ENCODE results near the gene TMEM185B.

The TMEM185B gene

DNA sequence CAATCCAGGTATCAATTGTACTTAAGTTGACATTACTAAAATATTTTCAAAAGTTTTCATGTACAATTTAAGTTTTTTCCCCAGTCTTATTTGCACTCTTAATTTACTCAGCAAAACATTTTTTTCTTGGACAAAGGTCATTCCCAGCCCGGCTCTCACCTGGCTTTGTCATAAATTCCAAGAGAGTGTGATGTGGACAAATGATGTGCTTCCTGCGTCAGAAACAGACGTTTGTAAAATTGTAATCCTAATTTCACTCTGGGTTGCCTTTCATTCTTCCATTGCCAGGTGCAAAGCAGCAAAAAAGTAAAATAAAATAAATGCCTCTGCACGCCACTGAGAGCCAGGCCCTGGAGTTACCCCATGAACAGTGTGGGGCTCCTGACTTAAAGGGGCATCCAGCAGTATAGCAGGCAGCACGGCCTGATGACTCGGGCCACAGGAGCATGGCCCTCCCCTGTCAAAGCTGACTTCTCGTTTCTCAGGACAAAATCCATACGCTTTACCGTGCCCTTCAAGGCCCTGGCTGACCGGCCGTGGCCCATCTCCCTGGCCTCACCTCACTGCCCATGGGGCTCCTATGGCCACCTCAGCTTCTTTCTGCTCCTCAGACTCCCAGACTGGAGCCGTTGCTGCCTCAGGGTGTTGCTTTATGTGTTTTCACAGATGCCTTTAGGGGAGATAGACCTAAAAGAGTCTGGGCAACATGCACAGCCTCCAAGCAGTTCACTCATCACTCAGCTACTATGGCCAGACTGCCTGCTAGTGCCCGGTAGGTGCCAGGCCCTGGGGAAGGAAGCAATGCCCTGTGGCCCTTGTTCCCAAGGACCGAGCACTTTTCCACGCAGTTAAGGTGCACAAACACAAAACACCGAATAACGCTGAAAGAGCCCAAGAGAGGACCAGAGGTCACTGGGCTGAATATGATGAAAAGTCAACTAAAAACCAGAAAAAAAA is 7.6 kb upstream of the TMEM185B start:
- DNase-seq, result no peak

- DNase-seq, result no peak
Observed at GRCh38 chr2:120229341-120229740, 6.1 kb upstream of the TMEM185B start.

DNA sequence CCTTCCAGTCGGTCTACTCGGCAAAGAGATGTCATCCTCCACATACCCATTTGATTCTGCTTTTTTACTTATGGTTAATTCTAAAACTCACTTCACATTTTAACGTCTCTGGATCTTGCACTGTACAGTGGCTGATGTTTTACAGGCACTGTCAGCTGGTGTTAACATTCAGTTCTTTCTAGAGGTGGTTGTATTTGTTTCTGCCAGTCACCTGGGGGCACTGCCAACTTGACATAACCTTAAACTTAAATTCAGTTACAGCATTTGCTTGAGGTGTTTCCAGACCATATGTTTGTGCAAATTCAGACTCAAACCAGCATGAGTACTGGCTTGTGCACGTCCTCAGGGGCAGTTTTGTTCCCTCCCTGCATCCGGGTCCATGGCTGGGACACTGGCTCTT is 5.3 kb upstream of the TMEM185B start:
- DNase-seq, result no peak

GRCh38 chr2:120227111-120227991 is 4.2 kb upstream of the TMEM185B start:
- no peak for DNase-seq

GRCh38 chr2:120226316-120226715 is 3.1 kb upstream of the TMEM185B start:
- DNase-seq, result no peak

GRCh38 chr2:120225549-120226065 is 2.4 kb upstream of the TMEM185B start:
- DNase-seq, result no peak

DNA sequence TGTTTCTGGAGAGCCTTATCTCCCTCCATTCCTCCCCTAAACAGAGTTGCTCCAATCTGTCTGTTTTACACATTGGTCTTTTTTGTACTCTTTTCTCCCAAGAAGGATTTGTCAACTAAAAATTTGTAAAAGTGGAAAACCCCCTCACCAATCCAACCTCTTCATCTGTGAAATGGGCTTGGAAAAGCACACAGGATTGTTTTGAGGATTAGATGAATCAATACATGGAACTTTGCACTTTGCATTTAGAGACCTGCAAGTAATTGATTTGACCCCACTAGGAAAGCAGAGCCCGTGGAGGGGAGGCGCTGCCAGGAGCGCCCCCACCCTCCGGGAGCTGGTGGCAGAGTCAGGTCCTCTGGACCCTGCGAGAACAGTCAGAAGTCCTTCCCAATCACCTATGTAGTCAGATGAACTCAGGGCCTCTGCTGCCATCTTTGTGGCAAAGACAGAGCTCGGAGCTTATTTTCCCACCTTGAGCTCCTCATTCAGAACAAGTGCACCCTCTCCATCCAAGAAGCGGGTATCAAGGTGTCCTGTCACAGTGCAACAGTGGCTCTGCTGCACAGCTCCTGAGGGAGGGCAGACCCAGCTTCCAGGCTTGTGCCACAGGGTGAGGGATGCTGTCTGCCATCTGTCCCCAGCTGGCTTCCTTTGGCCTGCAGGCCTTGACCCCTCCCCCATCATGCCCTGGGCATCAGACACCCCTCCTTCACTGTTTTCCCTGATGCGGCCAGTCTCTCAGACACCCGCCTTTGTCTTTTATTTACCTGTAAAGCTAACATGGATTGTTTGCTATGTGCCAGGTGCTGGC is 1.7 kb upstream of the TMEM185B start:
- peak; percentile 48 to 84 for DNase-seq

GRCh38 chr2:120224256-120224655 is 1.1 kb upstream of the TMEM185B start:
- DNase-seq, result no peak

GRCh38 chr2:120222186-120223033 is 790 bp downstream of the TMEM185B start:
- no peak for DNase-seq

DNA sequence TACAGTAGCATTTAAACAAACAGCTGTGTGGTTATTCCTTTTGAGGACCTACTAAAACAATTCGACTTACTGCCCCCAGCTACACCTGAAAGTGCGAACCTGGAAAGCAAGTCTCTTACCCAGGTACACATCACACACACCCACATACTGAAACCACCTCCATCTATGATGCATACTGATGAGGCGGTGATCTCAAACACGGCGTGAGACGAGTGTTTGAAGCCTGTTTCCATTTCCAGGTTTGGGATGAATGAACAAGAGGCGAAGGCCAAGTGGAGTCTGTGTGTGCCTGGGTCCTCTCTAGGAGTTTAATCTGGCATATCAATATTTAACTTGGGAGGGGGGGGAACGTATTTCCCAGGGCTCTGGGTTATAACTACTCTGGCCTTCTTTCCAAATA is 1.6 kb downstream of the TMEM185B start:
- DNase-seq, result no peak

GRCh38 chr2:120220756-120221155 is 2.4 kb downstream of the TMEM185B start:
- no peak for DNase-seq

GRCh38 chr2:120219766-120220165 is 3.4 kb downstream of the TMEM185B start:
- DNase-seq, result no peak

- DNase-seq, result no peak
Observed at GRCh38 chr2:120219291-120219690, 3.9 kb downstream of the TMEM185B start.

DNA sequence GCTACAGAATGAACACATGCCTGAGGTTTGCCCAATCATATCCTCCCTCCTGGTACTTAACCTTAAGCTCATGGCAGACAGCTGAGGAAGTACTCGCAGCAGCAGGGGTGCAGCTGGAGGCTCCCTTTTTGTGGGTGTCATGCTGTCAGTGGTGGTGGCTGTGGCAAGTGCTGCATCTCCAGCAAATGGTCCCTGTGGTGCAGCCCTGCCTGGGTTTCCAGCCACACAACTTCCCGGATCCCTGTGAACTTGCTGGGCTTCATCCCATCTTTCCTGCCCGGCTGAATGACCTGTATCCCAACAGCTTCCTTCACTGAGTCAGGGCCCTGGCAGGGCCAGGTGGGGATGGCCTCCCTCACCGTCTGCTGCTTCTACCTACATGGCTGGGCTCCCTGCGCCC is 5.0 kb downstream of the TMEM185B start:
- no peak for DNase-seq

- no peak for DNase-seq
Observed at GRCh38 chr2:120210270-120210693, 12.9 kb downstream of the TMEM185B start.

DNA sequence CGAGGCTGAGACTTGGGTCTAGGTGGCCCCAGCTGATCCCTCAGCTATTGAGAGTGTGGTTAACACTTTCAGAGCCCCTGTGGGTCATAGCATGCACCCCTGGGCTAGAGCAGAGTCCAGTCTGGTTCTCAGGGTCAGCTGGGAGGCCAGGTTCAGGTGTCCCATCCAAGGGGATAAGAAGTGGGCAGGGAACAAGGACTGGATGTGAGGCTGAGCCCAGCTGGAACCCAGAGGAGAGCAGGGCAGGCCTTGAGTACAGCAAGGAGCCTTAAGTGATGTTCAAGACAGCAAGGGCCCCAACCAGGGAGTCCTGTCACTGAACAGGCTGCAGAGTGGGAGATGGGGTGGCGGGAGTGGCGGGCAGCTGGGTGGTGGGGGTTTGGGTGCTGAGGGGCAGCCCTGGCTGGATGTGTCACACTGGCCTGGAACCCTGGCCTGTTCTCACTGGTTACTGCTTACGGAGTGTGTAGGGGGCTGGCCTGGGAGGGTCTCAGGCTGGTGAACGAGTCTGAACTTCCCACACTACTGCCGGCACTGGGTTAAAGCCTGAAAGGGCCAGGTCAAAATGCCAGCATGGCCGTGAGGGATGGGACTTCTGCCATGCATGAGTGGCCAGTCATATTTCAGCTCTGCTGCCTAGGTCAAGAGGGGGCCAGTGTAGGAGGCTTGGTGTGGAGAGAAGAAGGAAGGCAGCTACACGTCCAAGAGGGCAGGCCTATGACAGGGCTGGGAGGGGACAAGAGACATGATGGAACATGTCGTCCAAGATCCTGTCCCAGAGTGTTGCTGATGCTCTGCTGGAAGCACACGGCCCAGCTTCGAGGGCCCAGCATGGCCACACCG is 13.6 kb downstream of the TMEM185B start:
- DNase-seq, result no peak

DNA sequence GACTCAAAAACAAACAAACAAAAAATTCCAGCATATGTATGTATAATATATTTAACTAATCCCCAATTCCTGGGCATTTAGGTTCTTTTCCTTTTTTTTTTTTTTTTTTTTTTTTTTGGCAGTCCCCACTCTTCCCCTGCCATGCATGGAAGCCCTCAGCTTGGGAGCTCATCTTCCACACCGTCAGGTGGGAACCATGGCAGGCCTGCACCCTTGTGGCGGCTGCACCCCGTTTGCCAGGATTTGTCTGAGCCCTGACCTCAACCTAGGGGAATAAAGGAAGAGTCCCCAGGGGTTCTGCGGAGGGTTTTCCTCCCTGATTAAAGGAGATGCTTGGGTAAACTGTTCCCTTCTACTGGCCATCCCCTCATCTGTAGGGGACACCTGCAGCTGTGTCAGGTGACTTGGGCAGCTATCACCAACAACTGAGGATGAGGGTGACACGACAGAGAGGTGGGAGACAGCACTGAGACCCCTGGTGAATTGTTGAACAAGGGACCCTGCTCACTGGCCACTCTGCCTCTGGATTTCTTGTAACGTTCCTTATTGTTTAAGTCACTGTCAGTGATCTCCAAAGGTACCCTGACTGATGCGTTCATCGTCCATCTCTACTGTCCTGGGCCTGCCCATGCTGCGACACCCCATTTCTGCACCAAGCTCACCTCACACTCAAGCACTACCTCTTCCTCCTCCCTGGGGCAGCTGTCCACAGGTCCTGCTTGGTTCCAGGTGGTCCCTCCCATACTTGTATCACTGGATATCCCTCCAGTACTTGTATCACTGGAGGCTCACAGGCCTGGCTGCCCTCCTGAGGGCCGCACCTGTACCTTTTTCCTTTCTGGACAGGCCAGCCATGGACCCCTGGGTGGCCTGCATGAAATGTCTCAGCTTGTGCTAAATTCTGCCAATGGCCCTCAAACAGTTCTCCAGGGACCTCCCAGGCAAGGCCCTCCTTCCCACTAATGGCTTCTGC is 14.5 kb downstream of the TMEM185B start:
- no peak for DNase-seq

GRCh38 chr2:120206022-120206581 is 17.1 kb downstream of the TMEM185B start:
- peak in 1 of 2 experiments; percentile 15 for DNase-seq

Data from NCI-H2081 (cell line).